ENCODE measurements around the gene EIF2D.

DNA sequence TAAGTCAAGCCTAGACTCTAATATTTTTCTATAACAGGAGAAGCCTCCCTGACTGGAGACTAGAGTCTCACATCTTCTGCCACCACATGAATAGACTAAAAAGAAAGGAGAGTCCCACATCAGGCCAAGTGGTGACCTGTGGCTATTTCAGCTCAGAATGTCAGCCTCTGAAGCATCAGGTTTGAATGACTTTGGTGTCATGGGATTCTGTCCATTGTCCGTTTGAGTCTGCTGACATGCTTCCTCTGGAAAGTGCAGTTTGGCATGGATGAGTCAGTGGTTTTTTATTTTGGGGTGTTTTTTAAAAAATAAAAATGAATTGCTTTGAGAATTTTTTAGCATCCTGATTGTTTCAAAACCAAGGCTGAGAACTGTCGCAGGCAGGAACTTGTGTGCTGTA is 42.6 kb upstream of the EIF2D start:
- TF ChIP-seq, protein P1, sequence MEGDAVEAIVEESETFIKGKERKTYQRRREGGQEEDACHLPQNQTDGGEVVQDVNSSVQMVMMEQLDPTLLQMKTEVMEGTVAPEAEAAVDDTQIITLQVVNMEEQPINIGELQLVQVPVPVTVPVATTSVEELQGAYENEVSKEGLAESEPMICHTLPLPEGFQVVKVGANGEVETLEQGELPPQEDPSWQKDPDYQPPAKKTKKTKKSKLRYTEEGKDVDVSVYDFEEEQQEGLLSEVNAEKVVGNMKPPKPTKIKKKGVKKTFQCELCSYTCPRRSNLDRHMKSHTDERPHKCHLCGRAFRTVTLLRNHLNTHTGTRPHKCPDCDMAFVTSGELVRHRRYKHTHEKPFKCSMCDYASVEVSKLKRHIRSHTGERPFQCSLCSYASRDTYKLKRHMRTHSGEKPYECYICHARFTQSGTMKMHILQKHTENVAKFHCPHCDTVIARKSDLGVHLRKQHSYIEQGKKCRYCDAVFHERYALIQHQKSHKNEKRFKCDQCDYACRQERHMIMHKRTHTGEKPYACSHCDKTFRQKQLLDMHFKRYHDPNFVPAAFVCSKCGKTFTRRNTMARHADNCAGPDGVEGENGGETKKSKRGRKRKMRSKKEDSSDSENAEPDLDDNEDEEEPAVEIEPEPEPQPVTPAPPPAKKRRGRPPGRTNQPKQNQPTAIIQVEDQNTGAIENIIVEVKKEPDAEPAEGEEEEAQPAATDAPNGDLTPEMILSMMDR (IDR thresholded peaks at IDR 0.05): no peak
- TF ChIP-seq POLR2A (IDR thresholded peaks at IDR 0.05): no peak
